ENCODE results near the gene DUSP15.

- TF ChIP-seq CTCF (IDR thresholded peaks at IDR 0.05; ENCODE audit: low read length): peak; percentile 74
- TF ChIP-seq EZH2 (IDR thresholded peaks at IDR 0.05; ENCODE audit: borderline replicate concordance, low read length): no peak
These were observed 37.0 kb downstream of the DUSP15 start for GRCh38 chr20:31833130-31833930.
